ENCODE measurements around the gene PLA2G6.

The PLA2G6 gene

DNA sequence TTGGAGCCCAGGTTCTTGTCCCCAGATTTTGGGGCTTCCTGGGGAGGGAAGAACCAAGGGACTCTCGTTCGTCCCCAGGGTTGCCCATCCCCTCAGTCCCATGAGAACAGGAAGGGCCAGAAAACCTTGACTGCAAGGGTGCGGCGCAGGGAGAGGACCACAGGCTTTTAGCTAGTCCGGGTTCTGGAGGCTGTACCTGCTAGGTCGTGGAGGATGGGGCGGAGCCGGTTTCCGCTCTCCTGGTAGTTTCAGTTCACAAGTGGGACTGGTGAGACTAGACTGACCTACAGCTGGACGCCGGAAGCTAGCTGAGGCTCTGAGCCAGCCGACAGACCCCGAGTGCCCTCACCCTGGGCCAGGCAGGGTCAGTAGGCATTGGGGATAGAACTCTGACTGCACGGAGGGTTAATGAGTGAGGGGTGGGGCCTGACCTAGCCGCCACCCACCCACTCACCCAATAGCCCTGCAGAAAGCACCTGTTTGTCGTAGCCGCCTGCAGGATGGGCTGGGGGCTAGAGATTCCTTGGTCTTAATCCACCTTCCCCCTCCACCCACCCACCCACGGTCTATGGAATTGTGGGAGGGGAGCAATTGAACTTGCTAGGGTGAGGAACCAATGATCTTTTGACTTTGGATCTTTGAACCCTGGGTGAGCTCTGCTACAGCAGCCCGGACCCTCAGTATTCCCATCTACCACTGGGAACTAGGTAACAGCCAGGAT, 21.6 kb upstream of the PLA2G6 start:
- Histone ChIP-seq H3K36me3 (ENCODE audit: control insufficient read depth in 5 of 5, insufficient read depth in 5 of 5, low read length in 5 of 5) (peaks cover 0 to 2% (median 0%) of the 10 kb centered on the region in 5 donors), H3K27ac (ENCODE audit: low read depth, low read length) (peak overlapping the region; percentile 97), H3K27me3 (ENCODE audit: control insufficient read depth in 5 of 5, insufficient read depth in 4 of 5, low read length in 5 of 5) (no peaks in the 10 kb centered on the region), H3K9me3 (ENCODE audit: control insufficient read depth in 5 of 5, low read length in 5 of 5) (no peaks in the 10 kb centered on the region), H3K4me3 (ENCODE audit: low read depth in 1 of 5, low read length in 5 of 5) (peak overlapping the region; percentile 85 to 97 (median 88)), H3K4me1 (ENCODE audit: control insufficient read depth in 5 of 5, insufficient read depth in 5 of 5, low read length in 5 of 5) (peaks cover 19 to 45% (median 40%) of the 10 kb centered on the region in 5 donors), H3K9ac (ENCODE audit: low read length in 5 of 5) (peak overlapping the region; percentile 68 to 95 (median 92))

GRCh38 chr22:38202437-38203089, 20.9 kb upstream of the PLA2G6 start:
- Histone ChIP-seq H3K9ac (ENCODE audit: low read length in 5 of 5) (peak overlapping the region; percentile 48 to 95 (median 92)), H3K27ac (ENCODE audit: low read depth, low read length) (peak overlapping the region; percentile 97), H3K4me3 (ENCODE audit: low read depth in 1 of 5, low read length in 5 of 5) (peak overlapping the region; percentile 85 to 97 (median 88)), H3K27me3 (ENCODE audit: control insufficient read depth in 5 of 5, insufficient read depth in 4 of 5, low read length in 5 of 5) (no peaks in the 10 kb centered on the region), H3K36me3 (ENCODE audit: control insufficient read depth in 5 of 5, insufficient read depth in 5 of 5, low read length in 5 of 5) (no peaks in the 10 kb centered on the region), H3K9me3 (ENCODE audit: control insufficient read depth in 5 of 5, low read length in 5 of 5) (no peaks in the 10 kb centered on the region), H3K4me1 (ENCODE audit: control insufficient read depth in 5 of 5, insufficient read depth in 5 of 5, low read length in 5 of 5) (peaks cover 18 to 41% (median 39%) of the 10 kb centered on the region in 5 donors)

- Histone ChIP-seq H3K9me3 (ENCODE audit: control insufficient read depth in 5 of 5, low read length in 5 of 5) (no peaks in the 10 kb centered on the region), H3K27ac (ENCODE audit: low read depth, low read length) (peak within 1 kb of the TSS; percentile 97), H3K4me1 (ENCODE audit: control insufficient read depth in 5 of 5, insufficient read depth in 5 of 5, low read length in 5 of 5) (peaks cover 18 to 41% (median 39%) of the 10 kb centered on the region in 5 donors), H3K9ac (ENCODE audit: low read length in 5 of 5) (peak within 1 kb of the TSS; percentile 48 to 95 (median 92)), H3K27me3 (ENCODE audit: control insufficient read depth in 5 of 5, insufficient read depth in 4 of 5, low read length in 5 of 5) (no peaks in the 10 kb centered on the region), H3K36me3 (ENCODE audit: control insufficient read depth in 5 of 5, insufficient read depth in 5 of 5, low read length in 5 of 5) (no peaks in the 10 kb centered on the region), H3K4me3 (ENCODE audit: low read depth in 1 of 5, low read length in 5 of 5) (peak within 1 kb of the TSS; percentile 85 to 97 (median 88))
Observed at GRCh38 chr22:38201711-38202436, 20.2 kb upstream of the PLA2G6 start, which contains the start of gene MAFF. Gene MAFF (plus strand): TSS chr22:38201994. CDS start chr22:38213854, 11,860 bp downstream.

- Histone ChIP-seq H3K4me3 (ENCODE audit: low read depth in 1 of 5, low read length in 5 of 5) (peak overlapping the region; percentile 47 to 63 (median 57)), H3K27me3 (ENCODE audit: control insufficient read depth in 5 of 5, insufficient read depth in 4 of 5, low read length in 5 of 5) (no peaks in the 10 kb centered on the region), H3K4me1 (ENCODE audit: control insufficient read depth in 5 of 5, insufficient read depth in 5 of 5, low read length in 5 of 5) (peaks cover 18 to 43% (median 41%) of the 10 kb centered on the region in 5 donors), H3K9ac (ENCODE audit: low read length in 5 of 5) (peak overlapping the region in 3 of 5 donors; percentile 24 to 66 (median 60)), H3K36me3 (ENCODE audit: control insufficient read depth in 5 of 5, insufficient read depth in 5 of 5, low read length in 5 of 5) (no peaks in the 10 kb centered on the region), H3K27ac (ENCODE audit: low read depth, low read length) (peak overlapping the region; percentile 97), H3K9me3 (ENCODE audit: control insufficient read depth in 5 of 5, low read length in 5 of 5) (no peaks in the 10 kb centered on the region)
Observed at GRCh38 chr22:38201371-38201710, 19.7 kb upstream of the PLA2G6 start.

- Histone ChIP-seq H3K36me3 (ENCODE audit: control insufficient read depth in 5 of 5, insufficient read depth in 5 of 5, low read length in 5 of 5) (no peaks in the 10 kb centered on the region), H3K4me1 (ENCODE audit: control insufficient read depth in 5 of 5, insufficient read depth in 5 of 5, low read length in 5 of 5) (peaks cover 13 to 33% (median 30%) of the 10 kb centered on the region in 5 donors), H3K4me3 (ENCODE audit: low read depth in 1 of 5, low read length in 5 of 5) (no peak overlapping the region), H3K27ac (ENCODE audit: low read depth, low read length) (no peak overlapping the region), H3K9ac (ENCODE audit: low read length in 5 of 5) (no peak overlapping the region), H3K9me3 (ENCODE audit: control insufficient read depth in 5 of 5, low read length in 5 of 5) (no peaks in the 10 kb centered on the region), H3K27me3 (ENCODE audit: control insufficient read depth in 5 of 5, insufficient read depth in 4 of 5, low read length in 5 of 5) (no peaks in the 10 kb centered on the region)
Observed at GRCh38 chr22:38199826-38200559, 18.4 kb upstream of the PLA2G6 start.

DNA sequence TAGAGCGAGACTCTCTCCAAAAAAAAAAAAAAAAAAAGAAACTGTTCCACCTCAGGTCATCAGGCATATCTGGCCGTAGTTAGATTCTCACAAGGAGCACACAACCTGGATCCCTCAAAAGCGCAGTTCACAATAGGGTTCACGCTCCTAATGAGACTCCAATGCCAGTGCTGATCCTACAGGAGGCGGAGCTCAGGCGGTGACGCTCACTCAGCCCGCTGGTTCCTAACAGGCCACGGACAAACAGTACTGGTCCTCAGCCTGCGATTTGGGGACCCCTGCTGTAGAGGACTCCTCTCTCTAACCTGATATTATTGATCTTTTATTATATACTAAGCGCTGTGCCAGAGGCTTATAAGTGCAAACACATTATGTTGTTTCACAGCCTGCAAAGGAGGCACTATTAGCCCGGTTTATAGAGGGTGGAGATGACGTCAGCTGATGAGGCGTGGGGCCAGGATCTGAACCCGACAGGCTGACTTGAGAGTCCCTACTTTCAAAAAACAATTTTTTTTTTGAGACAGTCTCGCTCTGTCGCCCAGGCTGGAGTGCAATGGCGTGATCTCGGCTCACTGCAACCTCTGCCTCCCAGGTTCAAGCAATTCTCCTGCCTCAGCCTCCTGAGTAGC, 15.3 kb upstream of the PLA2G6 start:
- Histone ChIP-seq H3K27ac (ENCODE audit: low read depth, low read length) (no peak overlapping the region), H3K4me3 (ENCODE audit: low read depth in 1 of 5, low read length in 5 of 5) (peak overlapping the region in 1 of 5 donors; percentile 19), H3K27me3 (ENCODE audit: control insufficient read depth in 5 of 5, insufficient read depth in 4 of 5, low read length in 5 of 5) (no peaks in the 10 kb centered on the region), H3K9ac (ENCODE audit: low read length in 5 of 5) (no peak overlapping the region), H3K36me3 (ENCODE audit: control insufficient read depth in 5 of 5, insufficient read depth in 5 of 5, low read length in 5 of 5) (no peaks in the 10 kb centered on the region), H3K4me1 (ENCODE audit: control insufficient read depth in 5 of 5, insufficient read depth in 5 of 5, low read length in 5 of 5) (peaks cover 0 to 38% (median 32%) of the 10 kb centered on the region in 5 donors), H3K9me3 (ENCODE audit: control insufficient read depth in 5 of 5, low read length in 5 of 5) (no peaks in the 10 kb centered on the region)

DNA sequence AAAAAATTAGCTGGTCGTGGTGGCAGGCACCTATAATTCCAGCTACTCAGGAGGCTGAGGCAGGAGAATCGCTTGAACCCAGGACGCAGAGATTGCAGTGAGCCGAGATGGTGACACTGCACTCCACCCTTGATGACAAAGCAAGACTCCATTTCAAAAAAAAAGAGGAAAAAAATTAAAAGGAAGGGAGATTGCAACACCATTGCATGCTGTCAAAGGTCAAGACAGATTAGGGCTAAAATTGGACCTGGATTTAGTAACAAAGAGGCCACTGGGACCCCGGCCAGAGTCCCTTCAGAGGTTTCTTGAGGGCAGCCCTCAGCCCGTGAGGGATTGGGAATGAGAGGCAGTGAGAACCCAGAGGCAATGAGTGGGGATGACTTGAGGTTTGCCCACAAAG, 11.9 kb upstream of the PLA2G6 start:
- no peak overlapping the region for H3K4me3 ChIP-seq (ENCODE audit: low read depth in 1 of 5, low read length in 5 of 5)
- peak overlapping the region; percentile 88 for H3K27ac ChIP-seq (ENCODE audit: low read depth, low read length)
- H3K36me3 ChIP-seq (ENCODE audit: control insufficient read depth in 5 of 5, insufficient read depth in 5 of 5, low read length in 5 of 5): no peaks in the 10 kb centered on the region
- no peaks in the 10 kb centered on the region for H3K27me3 ChIP-seq (ENCODE audit: control insufficient read depth in 5 of 5, insufficient read depth in 4 of 5, low read length in 5 of 5)
- H3K4me1 ChIP-seq (ENCODE audit: control insufficient read depth in 5 of 5, insufficient read depth in 5 of 5, low read length in 5 of 5): peaks cover 0 to 51% (median 36%) of the 10 kb centered on the region in 5 donors
- no peaks in the 10 kb centered on the region for H3K9me3 ChIP-seq (ENCODE audit: control insufficient read depth in 5 of 5, low read length in 5 of 5)
- no peak overlapping the region for H3K9ac ChIP-seq (ENCODE audit: low read length in 5 of 5)

DNA sequence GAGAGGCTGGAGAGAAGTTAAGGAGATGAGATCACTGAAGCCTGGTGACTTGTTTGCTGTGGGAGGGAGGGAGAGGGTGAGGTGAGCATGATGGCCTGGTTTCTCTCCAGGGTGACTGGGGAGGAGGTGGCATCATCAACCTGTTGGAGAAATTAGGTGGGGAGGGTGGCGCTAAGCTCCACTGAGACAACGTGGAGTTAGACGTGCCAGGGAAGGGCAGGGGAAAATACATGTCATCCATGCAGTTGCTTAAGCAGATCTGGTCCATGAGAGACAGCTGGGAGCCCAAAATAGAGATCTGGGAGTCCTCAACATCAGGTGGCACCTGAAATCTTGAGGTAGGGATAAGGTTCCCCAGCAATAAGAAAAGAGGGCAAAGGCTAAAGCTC, 10.8 kb upstream of the PLA2G6 start:
- H3K27me3 ChIP-seq (ENCODE audit: control insufficient read depth in 5 of 5, insufficient read depth in 4 of 5, low read length in 5 of 5): no peaks in the 10 kb centered on the region
- no peak overlapping the region for H3K4me3 ChIP-seq (ENCODE audit: low read depth in 1 of 5, low read length in 5 of 5)
- no peaks in the 10 kb centered on the region for H3K36me3 ChIP-seq (ENCODE audit: control insufficient read depth in 5 of 5, insufficient read depth in 5 of 5, low read length in 5 of 5)
- H3K9ac ChIP-seq (ENCODE audit: low read length in 5 of 5): peak overlapping the region in 2 of 5 donors; percentile 9 to 22
- H3K9me3 ChIP-seq (ENCODE audit: control insufficient read depth in 5 of 5, low read length in 5 of 5): no peaks in the 10 kb centered on the region
- peak overlapping the region; percentile 88 for H3K27ac ChIP-seq (ENCODE audit: low read depth, low read length)
- H3K4me1 ChIP-seq (ENCODE audit: control insufficient read depth in 5 of 5, insufficient read depth in 5 of 5, low read length in 5 of 5): peaks cover 0 to 57% (median 47%) of the 10 kb centered on the region in 5 donors

- Histone ChIP-seq H3K9me3 (ENCODE audit: control insufficient read depth in 5 of 5, low read length in 5 of 5) (no peaks in the 10 kb centered on the region), H3K9ac (ENCODE audit: low read length in 5 of 5) (peak overlapping the region in 2 of 5 donors; percentile 23 to 53), H3K4me1 (ENCODE audit: control insufficient read depth in 5 of 5, insufficient read depth in 5 of 5, low read length in 5 of 5) (peaks cover 0 to 57% (median 52%) of the 10 kb centered on the region in 5 donors), H3K36me3 (ENCODE audit: control insufficient read depth in 5 of 5, insufficient read depth in 5 of 5, low read length in 5 of 5) (no peaks in the 10 kb centered on the region), H3K27ac (ENCODE audit: low read depth, low read length) (peak overlapping the region; percentile 88), H3K4me3 (ENCODE audit: low read depth in 1 of 5, low read length in 5 of 5) (peak overlapping the region in 1 of 5 donors; percentile 16), H3K27me3 (ENCODE audit: control insufficient read depth in 5 of 5, insufficient read depth in 4 of 5, low read length in 5 of 5) (no peaks in the 10 kb centered on the region)
Observed at GRCh38 chr22:38191731-38192474, 10.3 kb upstream of the PLA2G6 start.

Data from subcutaneous abdominal adipose tissue (tissue), 5 donors.